ENCODE results near the gene SYNCRIP. TPM values are rescaled to one million over a fixed set of nuclear protein-coding genes. Genes with fewer than 3 reads are reported as not detected.
"Not testable (repeated sequence)": the region's sequence is repeated elsewhere in the genome, so short reads cannot be mapped to it uniquely, and the experiment has no call there.

SYNCRIP gene
- total RNA-seq, 1 donor from 2014 or later = 127 TPM

- Mint-ChIP-seq H3K4me3 (ENCODE audit: low read depth) (no peak overlapping the region), H3K27ac (no peak overlapping the region), H3K9me3 (ENCODE audit: low read depth) (no peaks in the 10 kb centered on the region), H3K27me3 (no peaks in the 10 kb centered on the region), H3K4me1 (ENCODE audit: low read depth) (no peaks in the 10 kb centered on the region), H3K36me3 (ENCODE audit: insufficient read depth) (peaks cover 12% of the 10 kb centered on the region)
- TF ChIP-seq CTCF (IDR thresholded peaks at IDR 0.05; ENCODE audit: unreplicated experiment) = no peak
- no peak for DNase-seq (ENCODE audit: low spot score, unreplicated experiment)
These were observed 74.3 kb downstream of the SYNCRIP start for GRCh38 chr6:85568411-85568810.

GRCh38 chr6:85565736-85566135, 77.0 kb downstream of the SYNCRIP start:
- TF ChIP-seq CTCF (IDR thresholded peaks at IDR 0.05; ENCODE audit: unreplicated experiment) = no peak
- H3K27ac Mint-ChIP-seq = no peak overlapping the region
- H3K27me3 Mint-ChIP-seq = no peaks in the 10 kb centered on the region
- H3K4me3 Mint-ChIP-seq (ENCODE audit: low read depth) = no peak overlapping the region
- peaks cover 15% of the 10 kb centered on the region for H3K36me3 Mint-ChIP-seq (ENCODE audit: insufficient read depth)
- DNase-seq (ENCODE audit: low spot score, unreplicated experiment) = no peak
- H3K4me1 Mint-ChIP-seq (ENCODE audit: low read depth) = no peaks in the 10 kb centered on the region
- no peaks in the 10 kb centered on the region for H3K9me3 Mint-ChIP-seq (ENCODE audit: low read depth)

GRCh38 chr6:85564223-85564622, 78.5 kb downstream of the SYNCRIP start:
- not testable (repeated sequence) for H3K4me3 Mint-ChIP-seq (ENCODE audit: low read depth); DNase-seq (ENCODE audit: low spot score, unreplicated experiment); H3K27ac Mint-ChIP-seq; H3K27me3 Mint-ChIP-seq; H3K9me3 Mint-ChIP-seq (ENCODE audit: low read depth); H3K4me1 Mint-ChIP-seq (ENCODE audit: low read depth)
- peaks cover 14% of the 10 kb centered on the region for H3K36me3 Mint-ChIP-seq (ENCODE audit: insufficient read depth)

Other genes with a start within 250 kb of the SYNCRIP start
- gene NT5E, start 192.8 kb downstream of the SYNCRIP start, total RNA-seq = 31.9 and 38.2 TPM in 2 replicates
- 88.3 and 97.0 TPM in 2 replicates for gene SNX14, start 49.0 kb downstream of the SYNCRIP start, total RNA-seq

Data from progenitor cell of endocrine pancreas (in vitro differentiated cells).